ENCODE data around the gene INSYN2A.

Gene INSYN2A

GRCh38 chr10:127196282-127197153 lies at the start of gene INSYN2A:
TSS of gene INSYN2A (minus strand) at chr10:127196591. CDS start at chr10:127176395, 20,196 bp downstream.
- DNase-seq, result peak; percentile 24 to 88 (median 68)
- intact Hi-C loops (cut with DNase I), result no loop called here

- no peak for DNase-seq
- intact Hi-C loops (cut with DNase I), result no loop called here
Measured at GRCh38 chr10:127245456-127245855, 49.1 kb upstream of the INSYN2A start.

GRCh38 chr10:127243490-127244272 lies 47.3 kb upstream of the INSYN2A start:
- DNase-seq, result peak in 34 of 42 donors; percentile 12 to 81 (median 44)
- intact Hi-C loops (cut with DNase I), result no loop called here

GRCh38 chr10:127242914-127243313 lies 46.5 kb upstream of the INSYN2A start:
- DNase-seq, result no peak
- intact Hi-C loops (cut with DNase I), result no loop called here

- DNase-seq, result no peak
- intact Hi-C loops (cut with DNase I), result no loop called here
Measured at GRCh38 chr10:127236266-127236665, 39.9 kb upstream of the INSYN2A start.

- intact Hi-C loops (cut with DNase I), result no loop called here
Measured at GRCh38 chr10:127234306-127234800, 38.0 kb upstream of the INSYN2A start.

GRCh38 chr10:127228195-127228787 lies 31.9 kb upstream of the INSYN2A start:
- DNase-seq, result peak in 25 of 42 donors; percentile 6 to 62 (median 26)
- intact Hi-C loops (cut with DNase I), result no loop called here

More at GRCh38 chr10:127234306-127234800, 38.0 kb upstream of the INSYN2A start:
- no peak for DNase-seq

GRCh38 chr10:127227663-127228062 lies 31.3 kb upstream of the INSYN2A start:
- no peak for DNase-seq
- intact Hi-C loops (cut with DNase I), result no loop called here

- intact Hi-C loops (cut with DNase I), result no loop called here
- DNase-seq, result no peak
Measured at GRCh38 chr10:127227027-127227426, 30.6 kb upstream of the INSYN2A start.

GRCh38 chr10:127221281-127221680 lies 24.9 kb upstream of the INSYN2A start:
- intact Hi-C loops (cut with DNase I), result no loop called here
- DNase-seq, result no peak

GRCh38 chr10:127218658-127219057 lies 22.3 kb upstream of the INSYN2A start:
- intact Hi-C loops (cut with DNase I), result no loop called here
- DNase-seq, result no peak

- intact Hi-C loops (cut with DNase I), result no loop called here
Measured at GRCh38 chr10:127216786-127217185, 20.4 kb upstream of the INSYN2A start.

GRCh38 chr10:127216274-127216673 lies 19.9 kb upstream of the INSYN2A start:
- intact Hi-C loops (cut with DNase I), result no loop called here
- DNase-seq, result no peak

More at GRCh38 chr10:127216786-127217185, 20.4 kb upstream of the INSYN2A start:
- DNase-seq, result no peak

GRCh38 chr10:127215866-127216265 lies 19.5 kb upstream of the INSYN2A start:
- DNase-seq, result no peak
- intact Hi-C loops (cut with DNase I), result no loop called here

GRCh38 chr10:127210936-127211466 lies 14.6 kb upstream of the INSYN2A start:
- no peak for DNase-seq
- intact Hi-C loops (cut with DNase I), result no loop called here

- intact Hi-C loops (cut with DNase I), result no loop called here
- DNase-seq, result no peak
Measured at GRCh38 chr10:127207081-127207480, 10.7 kb upstream of the INSYN2A start.

GRCh38 chr10:127203067-127203466 lies 6.7 kb upstream of the INSYN2A start:
- intact Hi-C loops (cut with DNase I), result no loop called here
- no peak for DNase-seq

- intact Hi-C loops (cut with DNase I), result no loop called here
- DNase-seq, result no peak
Measured at GRCh38 chr10:127200646-127201045, 4.3 kb upstream of the INSYN2A start.

- no peak for DNase-seq
- intact Hi-C loops (cut with DNase I), result no loop called here
Measured at GRCh38 chr10:127198721-127199120, 2.3 kb upstream of the INSYN2A start.

Data from head of caudate nucleus (tissue), 42 donors.